K562 (cell line): ENCODE results near the gene RNF167. TPM values are rescaled to one million over a fixed set of nuclear protein-coding genes. Genes with fewer than 3 reads are reported as not detected.

Experiments used
- ATAC-seq: fragments of 200-7000 bp; cut with Tn5 transposase; 3 replicates; pipeline ENCODE4 v1.9.1; 2020; ENCODE audit warnings: moderate library complexity
- BruUV-seq: library from RNA; stranded (reverse); fragments of 400-500 nt; replicated peaks from 2 replicates; lab custom pipeline; 2021; lab: Mats Ljungman, UMichigan
- CTCF ChIA-PET: fragments of 300-600 bp; formaldehyde crosslinking; extraction: SDS; loops from one replicate; lab custom pipeline; 2021; ENCODE audit warnings: low intra/inter-chr PET ratio; lab: Yijun Ruan, JAX
- POLR2A ChIA-PET: fragments of 300-600, 350-650 bp; sonication (Branson Sonifier 250); formaldehyde crosslinking; extraction: SDS; loops from one replicate; lab custom pipeline; 2021; ENCODE audit warnings: antibody characterized with exemption, inconsistent platforms; lab: Yijun Ruan, JAX
- DNase-seq, 4 experiments: peaks; one replicate each; pipeline versions ENCODE4 v3.0.0 to v3.0.0-alpha.2; 2011 to 2018; ENCODE audit warnings: low spot score in 3 of 4, mixed read lengths in 3 of 4; ENCODE audit errors: extremely low read depth in 1 of 4
- FAIRE-seq: peaks from 2 replicates; lab custom pipeline; 2011; peaks lifted over from hg19 to GRCh38; lab: Jason Lieb, UNC
- H2AFZ ChIP-seq: 2 replicates; pipeline ENCODE4 v1.6.0; 2011; ENCODE audit warnings: low read depth, low read length, control low read depth, inconsistent platforms
- H3K27ac ChIP-seq: fragments of 200-600 bp; 3 replicates; pipeline ENCODE4 v1.8.0; 2011; ENCODE audit warnings: low read depth, mild to moderate bottlenecking, control low read depth, inconsistent platforms, low read length, moderate library complexity, mixed read lengths; ENCODE audit errors: extremely low read depth
- H3K27me3 ChIP-seq, 2 experiments: fragments of 300-600 bp in 1 of 2; 2 replicates in 1 of 2; 3 replicates in 1 of 2; pipeline versions ENCODE4 v1.6.0 to v1.8.0; 2011; ENCODE audit warnings: inconsistent platforms in 2 of 2, low read length in 2 of 2, mild to moderate bottlenecking in 1 of 2, mixed read lengths in 1 of 2, moderate library complexity in 1 of 2; ENCODE audit not compliant: control insufficient read depth in 2 of 2, insufficient read depth in 2 of 2
- H3K36me3 ChIP-seq: fragments of 300-600 bp; 3 replicates; pipeline ENCODE4 v1.8.0; 2011; ENCODE audit warnings: mild to moderate bottlenecking, low read length, inconsistent platforms; ENCODE audit not compliant: control insufficient read depth, insufficient read depth
- H3K4me1 ChIP-seq, 2 experiments: fragments of 200-600 bp in 1 of 2; replicated peaks in 1 of 2; 2 replicates in 1 of 2; 3 replicates in 1 of 2; pipeline versions ENCODE4 v1.5.1 to v1.8.0; 2011; ENCODE audit warnings: inconsistent platforms in 2 of 2, low read length in 2 of 2, mild to moderate bottlenecking in 1 of 2, mixed read lengths in 1 of 2, moderate library complexity in 1 of 2; ENCODE audit not compliant: control insufficient read depth in 2 of 2, insufficient read depth in 2 of 2
- H3K4me2 ChIP-seq: 2 replicates; pipeline ENCODE4 v1.6.1; 2011; ENCODE audit warnings: low read length, control low read depth, inconsistent platforms, mixed read lengths; ENCODE audit not compliant: insufficient read depth
- H3K4me3 ChIP-seq: fragments of 200-600 bp; sonication (generic), shearing (Covaris generic); 2 replicates; pipeline ENCODE4 v1.5.1; 2016; ENCODE audit warnings: control low read depth, inconsistent platforms
- H3K79me2 ChIP-seq: fragments of 200-600 bp; 3 replicates; pipeline ENCODE4 v1.8.0; 2011; ENCODE audit warnings: low read length, inconsistent platforms; ENCODE audit not compliant: control insufficient read depth, insufficient read depth
- H3K9ac ChIP-seq, 2 experiments: 2 replicates each; pipeline versions ENCODE4 v1.6.0 to v1.6.1; 2011; ENCODE audit warnings: low read depth in 2 of 2, low read length in 2 of 2, control low read depth in 1 of 2, inconsistent platforms in 1 of 2, mild to moderate bottlenecking in 1 of 2, mixed read lengths in 1 of 2; ENCODE audit not compliant: insufficient read depth in 1 of 2
- H3K9me1 ChIP-seq: one replicate; pipeline ENCODE4 v1.6.0; 2011; ENCODE audit warnings: inconsistent platforms, mild to moderate bottlenecking, low read length, moderate library complexity; ENCODE audit not compliant: control insufficient read depth, insufficient read depth
- H3K9me3 ChIP-seq: replicated peaks from 2 replicates; pipeline ENCODE4 v1.5.1; 2011; ENCODE audit warnings: low read depth, low read length, inconsistent platforms; ENCODE audit not compliant: control insufficient read depth, insufficient read depth
- H4K20me1 ChIP-seq: replicated peaks from 2 replicates; pipeline ENCODE4 v1.6.1; 2011; ENCODE audit warnings: low read length, inconsistent platforms, mixed read lengths; ENCODE audit not compliant: control insufficient read depth, insufficient read depth
- FOXA1 ChIP-seq: fragments of 450-650 bp; IDR thresholded peaks from 2 replicates; pipeline ENCODE4 v1.6.1; 2016; ENCODE audit warnings: mild to moderate bottlenecking, borderline replicate concordance
- FOXA3 ChIP-seq, 2 experiments: fragments of 450-650 bp in 1 of 2; sonication (generic) in 1 of 2; formaldehyde crosslinking; IDR thresholded peaks in 1 of 2; conservative IDR thresholded peaks in 1 of 2; 2 replicates each; pipeline versions ENCODE4 v1.4.0 to v1.8.0; 2020 to 2022; ENCODE audit warnings: mild to moderate bottlenecking in 2 of 2, missing genetic modification reagents in 1 of 2
- GTF2A2 ChIP-seq: IDR thresholded peaks from 2 replicates; pipeline ENCODE4 v1.6.1; 2016; ENCODE audit warnings: mild to moderate bottlenecking, missing genetic modification characterization, missing compliant biosample characterization
- HDAC1 ChIP-seq, 2 experiments: fragments of 450-650 bp; IDR thresholded peaks; 2 replicates each; pipeline ENCODE4 v1.6.1; 2016 to 2017; ENCODE audit warnings: inconsistent platforms in 1 of 2, mild to moderate bottlenecking in 1 of 2, moderate library complexity in 1 of 2
- HLTF ChIP-seq: fragments of 450-650 bp; IDR thresholded peaks from 2 replicates; pipeline ENCODE4 v1.6.1; 2016
- MCM7 ChIP-seq, 2 experiments: fragments of 450-650 bp; IDR thresholded peaks; 2 replicates each; pipeline ENCODE4 v1.6.1; 2016 to 2018
- RBFOX2 ChIP-seq: fragments of 200-400 bp; formaldehyde crosslinking; IDR thresholded peaks from 2 replicates; pipeline ENCODE4 v1.6.1; 2017; ENCODE audit warnings: low read depth, mild to moderate bottlenecking, low read length, moderate library complexity
- ZNF445 ChIP-seq: fragments of 250-450 bp; sonication (Bioruptor Pico); IDR thresholded peaks from 2 replicates; pipeline ENCODE4 v1.4.0; 2020; ENCODE audit warnings: low read depth, mild to moderate bottlenecking, moderate library complexity
- WGBS: fragments of 100-300 bp; shearing (Covaris generic); methylation state at CpG from one replicate; pipeline ENCODE4 v1.1.6; 2016; ENCODE audit warnings: low coverage, mixed read lengths; ENCODE audit not compliant: insufficient coverage; ENCODE audit errors: missing lambda C conversion rate; 5-methylcytosine and 5-hydroxymethylcytosine counted together
- in situ Hi-C: fragments of 300-500 bp; cut with MboI; formaldehyde crosslinking; loops from 4 replicates; pipeline ENCODE4 v1.15.0; 2018; ENCODE audit warnings: inconsistent platforms, mixed read lengths
- intact Hi-C: fragments of 100-400 bp; cut with micrococcal nuclease; formaldehyde crosslinking; loops from 2 replicates; pipeline ENCODE4 v1.14.2; 2022
- polyA plus RNA-seq, 8 experiments: library from polyadenylated mRNA; depleted of rRNA in 4 of 8; stranded (reverse) in 5 of 8; unstranded in 3 of 8; fragments of >200 nt; fragmentation: Nextera tagmentation in 2 of 8; fragmentation: Illumina TruSeq in 1 of 8; extraction: Ambion mirVana in 2 of 8; extraction: Trizol in 1 of 8; gene quantifications; 2 replicates each; pipeline versions ENCODE4 v1.2.1 to v1.2.3, GENCODE V29; 2011 to 2014; ENCODE audit warnings: inconsistent platforms in 1 of 8, missing spikeins in 1 of 8
- total RNA-seq, 7 experiments: library from RNA; depleted of rRNA in 6 of 7; stranded (reverse); fragments of >200 nt in 6 of 7; fragmentation: Illumina TruSeq in 2 of 7; extraction: Trizol in 2 of 7; gene quantifications; 2 replicates each; pipeline versions ENCODE4 v1.2.1 to v1.2.3, GENCODE V29; 2011 to 2021; ENCODE audit warnings: low replicate concordance in 1 of 7
- TF ChIP-seq, protein P1 (sequence below): fragments of 450-650 bp; IDR thresholded peaks from 2 replicates; pipeline ENCODE4 v1.6.1; 2016; ENCODE audit warnings: low read depth
- TF ChIP-seq, protein P2 (sequence below): IDR thresholded peaks from 2 replicates; pipeline ENCODE4 v1.6.1; 2011; ENCODE audit not compliant: insufficient read length; ENCODE audit errors: extremely low read depth
- TF ChIP-seq, protein P3 (sequence below): sonication (generic); formaldehyde crosslinking; IDR thresholded peaks from 2 replicates; pipeline ENCODE4 v1.8.1; 2023; ENCODE audit warnings: mild to moderate bottlenecking, missing genetic modification reagents

The RNF167 gene
- total and polyA plus RNA-seq, 9 of the 15 experiments (the other 6 are each of a cell fraction or from before 2014, with no cell fraction given): 16.5 to 143 (median 45.5) TPM

DNA sequence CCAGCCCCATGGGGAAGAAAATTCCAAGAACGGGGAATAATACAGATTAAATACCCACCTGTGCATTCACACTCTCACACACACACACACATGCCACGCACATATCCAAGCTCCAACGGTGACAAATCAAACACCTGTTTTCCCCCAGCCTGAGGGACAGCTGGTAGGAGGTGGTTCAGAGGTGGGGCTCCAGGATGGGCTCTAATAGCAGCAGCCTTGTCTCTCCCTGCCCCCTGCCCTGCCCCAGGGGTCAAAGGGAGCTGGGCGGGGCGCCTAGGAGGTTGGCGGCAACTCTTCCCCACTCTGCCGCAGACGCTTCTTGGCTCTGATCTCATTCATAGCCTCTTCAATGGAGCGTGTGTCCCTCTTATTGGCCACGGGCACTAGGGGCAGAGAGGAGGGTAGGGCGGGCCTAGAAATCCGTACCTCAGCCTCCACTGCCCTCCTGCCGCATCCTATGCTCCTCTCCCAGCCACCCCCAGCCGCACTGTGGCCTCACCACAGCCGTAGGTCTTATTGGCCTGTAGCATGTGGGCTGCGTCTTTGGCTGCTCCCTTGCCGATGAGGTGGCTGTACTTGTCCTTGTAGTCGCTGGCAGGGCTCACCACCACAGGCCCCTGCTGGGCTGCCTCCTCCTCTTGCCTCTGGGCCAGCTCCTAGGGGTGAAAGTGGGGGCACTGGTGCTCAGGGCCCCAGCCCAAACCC lies 19.3 kb downstream of the RNF167 start:
- peak overlapping the region in 1 of 2 experiments; percentile 41; a peak in 1 of 4 replicates for H3K9ac ChIP-seq
- H4K20me1 ChIP-seq: no peaks in the 10 kb centered on the region
- FAIRE-seq (no peak), ATAC-seq (peak; percentile 25; the same call in 2 of the 3 replicates), DNase-seq (no peak)
- intact Hi-C loops (no loop called here), in situ Hi-C loops (no loop called here)
- TSS peak; percentile 71 for BruUV-seq
- H3K36me3 ChIP-seq: no peaks in the 10 kb centered on the region; the same call in 2 of the 3 replicates
- H3K27ac ChIP-seq: no peak overlapping the region
- H3K27me3 ChIP-seq: no peaks in the 10 kb centered on the region
- ChIA-PET CTCF (no interaction called here), POLR2A (interaction anchor here (1.2 kb wide), 1 partner anchor 8 kb away, joined by 7 read pairs; the partner anchor contains the start of gene ENO3)
- H3K4me1 ChIP-seq: peaks cover 7 to 15% of the 10 kb centered on the region in 2 experiments; a peak in 4 of 5 replicates
- WGBS: 68% methylated on average over 9 of the region's 18 CpGs
- H3K9me1 ChIP-seq: no peaks in the 10 kb centered on the region
- H3K4me2 ChIP-seq: no peak overlapping the region; the same call in 1 of the 2 replicates
- H2AFZ ChIP-seq: no peak overlapping the region
- H3K4me3 ChIP-seq: no peak overlapping the region
- no peaks in the 10 kb centered on the region for H3K79me2 ChIP-seq
- no peaks in the 10 kb centered on the region for H3K9me3 ChIP-seq
- TF ChIP-seq FOXA3 (CRISPR knock-in tag; conservative IDR thresholded peaks at IDR 0.05 in 1 of 2, IDR thresholded peaks at IDR 0.05 in 1 of 2) (no peak), ZNF445 (CRISPR knock-in tag) (no peak), RBFOX2 (peak; percentile 39; the same call in 1 of the 2 replicates), HLTF (no peak), FOXA1 (no peak), HDAC1 (IDR thresholded peaks at IDR 0.05) (no peak), GTF2A2 (tag) (no peak), MCM7 (IDR thresholded peaks at IDR 0.05) (no peak)
- TF ChIP-seq, protein P1, sequence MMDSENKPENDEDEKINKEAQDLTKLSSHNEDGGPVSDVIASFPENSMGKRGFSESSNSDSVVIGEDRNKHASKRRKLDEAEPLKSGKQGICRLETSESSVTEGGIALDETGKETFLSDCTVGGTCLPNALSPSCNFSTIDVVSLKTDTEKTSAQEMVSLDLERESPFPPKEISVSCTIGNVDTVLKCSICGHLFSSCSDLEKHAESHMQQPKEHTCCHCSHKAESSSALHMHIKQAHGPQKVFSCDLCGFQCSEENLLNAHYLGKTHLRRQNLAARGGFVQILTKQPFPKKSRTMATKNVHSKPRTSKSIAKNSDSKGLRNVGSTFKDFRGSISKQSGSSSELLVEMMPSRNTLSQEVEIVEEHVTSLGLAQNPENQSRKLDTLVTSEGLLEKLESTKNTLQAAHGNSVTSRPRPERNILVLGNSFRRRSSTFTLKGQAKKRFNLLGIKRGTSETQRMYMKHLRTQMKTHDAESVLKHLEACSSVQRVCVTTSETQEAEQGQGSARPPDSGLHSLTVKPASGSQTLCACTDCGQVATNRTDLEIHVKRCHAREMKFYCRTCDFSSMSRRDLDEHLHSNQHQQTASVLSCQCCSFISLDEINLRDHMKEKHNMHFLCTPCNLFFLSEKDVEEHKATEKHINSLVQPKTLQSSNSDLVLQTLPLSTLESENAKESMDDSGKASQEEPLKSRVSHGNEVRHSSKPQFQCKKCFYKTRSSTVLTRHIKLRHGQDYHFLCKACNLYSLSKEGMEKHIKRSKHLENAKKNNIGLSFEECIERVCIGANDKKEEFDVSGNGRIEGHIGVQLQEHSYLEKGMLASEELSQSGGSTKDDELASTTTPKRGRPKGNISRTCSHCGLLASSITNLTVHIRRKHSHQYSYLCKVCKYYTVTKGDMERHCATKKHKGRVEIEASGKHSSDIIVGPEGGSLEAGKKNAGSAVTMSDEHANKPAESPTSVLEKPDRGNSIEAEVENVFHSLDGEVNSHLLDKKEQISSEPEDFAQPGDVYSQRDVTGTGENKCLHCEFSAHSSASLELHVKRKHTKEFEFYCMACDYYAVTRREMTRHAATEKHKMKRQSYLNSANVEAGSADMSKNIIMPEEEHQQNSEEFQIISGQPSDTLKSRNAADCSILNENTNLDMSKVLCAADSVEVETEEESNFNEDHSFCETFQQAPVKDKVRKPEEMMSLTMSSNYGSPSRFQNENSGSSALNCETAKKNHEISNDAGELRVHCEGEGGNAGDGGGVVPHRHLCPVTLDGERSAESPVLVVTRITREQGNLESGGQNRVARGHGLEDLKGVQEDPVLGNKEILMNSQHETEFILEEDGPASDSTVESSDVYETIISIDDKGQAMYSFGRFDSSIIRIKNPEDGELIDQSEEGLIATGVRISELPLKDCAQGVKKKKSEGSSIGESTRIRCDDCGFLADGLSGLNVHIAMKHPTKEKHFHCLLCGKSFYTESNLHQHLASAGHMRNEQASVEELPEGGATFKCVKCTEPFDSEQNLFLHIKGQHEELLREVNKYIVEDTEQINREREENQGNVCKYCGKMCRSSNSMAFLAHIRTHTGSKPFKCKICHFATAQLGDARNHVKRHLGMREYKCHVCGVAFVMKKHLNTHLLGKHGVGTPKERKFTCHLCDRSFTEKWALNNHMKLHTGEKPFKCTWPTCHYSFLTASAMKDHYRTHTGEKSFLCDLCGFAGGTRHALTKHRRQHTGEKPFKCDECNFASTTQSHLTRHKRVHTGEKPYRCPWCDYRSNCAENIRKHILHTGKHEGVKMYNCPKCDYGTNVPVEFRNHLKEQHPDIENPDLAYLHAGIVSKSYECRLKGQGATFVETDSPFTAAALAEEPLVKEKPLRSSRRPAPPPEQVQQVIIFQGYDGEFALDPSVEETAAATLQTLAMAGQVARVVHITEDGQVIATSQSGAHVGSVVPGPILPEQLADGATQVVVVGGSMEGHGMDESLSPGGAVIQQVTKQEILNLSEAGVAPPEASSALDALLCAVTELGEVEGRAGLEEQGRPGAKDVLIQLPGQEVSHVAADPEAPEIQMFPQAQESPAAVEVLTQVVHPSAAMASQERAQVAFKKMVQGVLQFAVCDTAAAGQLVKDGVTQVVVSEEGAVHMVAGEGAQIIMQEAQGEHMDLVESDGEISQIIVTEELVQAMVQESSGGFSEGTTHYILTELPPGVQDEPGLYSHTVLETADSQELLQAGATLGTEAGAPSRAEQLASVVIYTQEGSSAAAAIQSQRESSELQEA: no peak
- TF ChIP-seq, protein P2, sequence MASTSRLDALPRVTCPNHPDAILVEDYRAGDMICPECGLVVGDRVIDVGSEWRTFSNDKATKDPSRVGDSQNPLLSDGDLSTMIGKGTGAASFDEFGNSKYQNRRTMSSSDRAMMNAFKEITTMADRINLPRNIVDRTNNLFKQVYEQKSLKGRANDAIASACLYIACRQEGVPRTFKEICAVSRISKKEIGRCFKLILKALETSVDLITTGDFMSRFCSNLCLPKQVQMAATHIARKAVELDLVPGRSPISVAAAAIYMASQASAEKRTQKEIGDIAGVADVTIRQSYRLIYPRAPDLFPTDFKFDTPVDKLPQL: no peak
- TF ChIP-seq, protein P3, sequence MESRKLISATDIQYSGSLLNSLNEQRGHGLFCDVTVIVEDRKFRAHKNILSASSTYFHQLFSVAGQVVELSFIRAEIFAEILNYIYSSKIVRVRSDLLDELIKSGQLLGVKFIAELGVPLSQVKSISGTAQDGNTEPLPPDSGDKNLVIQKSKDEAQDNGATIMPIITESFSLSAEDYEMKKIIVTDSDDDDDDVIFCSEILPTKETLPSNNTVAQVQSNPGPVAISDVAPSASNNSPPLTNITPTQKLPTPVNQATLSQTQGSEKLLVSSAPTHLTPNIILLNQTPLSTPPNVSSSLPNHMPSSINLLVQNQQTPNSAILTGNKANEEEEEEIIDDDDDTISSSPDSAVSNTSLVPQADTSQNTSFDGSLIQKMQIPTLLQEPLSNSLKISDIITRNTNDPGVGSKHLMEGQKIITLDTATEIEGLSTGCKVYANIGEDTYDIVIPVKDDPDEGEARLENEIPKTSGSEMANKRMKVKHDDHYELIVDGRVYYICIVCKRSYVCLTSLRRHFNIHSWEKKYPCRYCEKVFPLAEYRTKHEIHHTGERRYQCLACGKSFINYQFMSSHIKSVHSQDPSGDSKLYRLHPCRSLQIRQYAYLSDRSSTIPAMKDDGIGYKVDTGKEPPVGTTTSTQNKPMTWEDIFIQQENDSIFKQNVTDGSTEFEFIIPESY (CRISPR knock-in tag): no peak
